ENCODE measurements around the gene PUS7L. TPM values are rescaled to one million over a fixed set of nuclear protein-coding genes. Genes with fewer than 3 reads are reported as not detected.

PUS7L gene
- total and polyA plus RNA-seq, 2 of the 13 experiments (the other 11 are each of a cell fraction or from before 2014, with no cell fraction given): 6.5 to 37.6 TPM

GRCh38 chr12:43805860-43806736 lies 47.5 kb upstream of the PUS7L start, which contains the start of gene TWF1 (continued):
- TF ChIP-seq ELF3 (CRISPR knock-in tag; IDR thresholded peaks at IDR 0.05): 0 out of 2 replicates have a peak, but pooled peaks have one; percentile 32
- no peak for TF ChIP-seq RFX3 (CRISPR knock-in tag; IDR thresholded peaks at IDR 0.05)
- no peak for TF ChIP-seq ZNF660 (CRISPR knock-in tag; IDR thresholded peaks at IDR 0.05; ENCODE audit: borderline replicate concordance, low read depth)
- TF ChIP-seq MLXIP (CRISPR knock-in tag; IDR thresholded peaks at IDR 0.05; ENCODE audit: borderline replicate concordance): no peak
- no peak for TF ChIP-seq ZNF275 (CRISPR knock-in tag; IDR thresholded peaks at IDR 0.05; ENCODE audit: borderline replicate concordance)
- TF ChIP-seq HNRNPK (IDR thresholded peaks at IDR 0.05; ENCODE audit: low read depth, low read length, poor library complexity, severe bottlenecking): no peak
- TF ChIP-seq XBP1 (CRISPR knock-in tag; IDR thresholded peaks at IDR 0.05): no peak
- no peak for TF ChIP-seq CREBL2 (CRISPR knock-in tag; IDR thresholded peaks at IDR 0.05; ENCODE audit: borderline replicate concordance)
- no peak for TF ChIP-seq ZNF550 (CRISPR knock-in tag; IDR thresholded peaks at IDR 0.05; ENCODE audit: borderline replicate concordance)
- no peak; the same call in 1 of the 2 replicates for TF ChIP-seq JDP2 (CRISPR knock-in tag; IDR thresholded peaks at IDR 0.05; ENCODE audit: borderline replicate concordance)
- no peak; the same call in 1 of the 2 replicates for TF ChIP-seq FOXO1 (CRISPR knock-in tag; IDR thresholded peaks at IDR 0.05)
- no peak for TF ChIP-seq MYNN (CRISPR knock-in tag; IDR thresholded peaks at IDR 0.05; ENCODE audit: low read depth)
- TF ChIP-seq CEBPZ (IDR thresholded peaks at IDR 0.05; ENCODE audit: low read length): no peak
- no peak for TF ChIP-seq ZNF841 (CRISPR knock-in tag; IDR thresholded peaks at IDR 0.05; ENCODE audit: borderline replicate concordance)
- TF ChIP-seq MATR3 (CRISPR knock-in tag; IDR thresholded peaks at IDR 0.05): no peak
- TF ChIP-seq ZNF883 (CRISPR knock-in tag; IDR thresholded peaks at IDR 0.05; ENCODE audit: not compliant biosample characterization): peak; percentile 66

Data from HepG2 (cell line).